WTC11 (cell line): ENCODE data around the gene CAMTA1. TPM values are rescaled to one million over a fixed set of nuclear protein-coding genes. Genes with fewer than 3 reads are reported as not detected.

Experiments
- ATAC-seq: fragments of 200-7000 bp; cut with Tn5 transposase; 2 replicates; pipeline ENCODE4 v1.10.0; 2021; ENCODE audit warnings: mild to moderate bottlenecking, moderate library complexity
- CTCF ChIA-PET: fragments of 300-600 bp; sonication (Branson Sonifier 250); formaldehyde crosslinking; loops from one replicate; lab custom pipeline; 2021; ENCODE audit warnings: antibody characterized with exemption; lab: Charles Lee
- POLR2A ChIA-PET: fragments of 350-600 bp; sonication (Branson Sonifier 250); formaldehyde crosslinking; loops from one replicate; lab custom pipeline; 2021; ENCODE audit warnings: antibody characterized with exemption; lab: Charles Lee
- DNase-seq: peaks from one replicate; pipeline ENCODE4 v3.0.0; 2021; ENCODE audit warnings: low spot score
- H3K27ac Mint-ChIP-seq: 2 replicates; pipeline ENCODE4 v1.8.0; 2021; ENCODE audit warnings: mixed read lengths
- H3K27me3 Mint-ChIP-seq: 2 replicates; pipeline ENCODE4 v1.8.0; 2021; ENCODE audit warnings: low read depth, mild to moderate bottlenecking, moderate library complexity, mixed read lengths
- H3K36me3 Mint-ChIP-seq: 2 replicates; pipeline ENCODE4 v1.8.0; 2021; ENCODE audit warnings: mixed read lengths
- H3K4me1 Mint-ChIP-seq: 2 replicates; pipeline ENCODE4 v1.8.0; 2022; ENCODE audit warnings: mixed read lengths
- H3K4me3 Mint-ChIP-seq: 2 replicates; pipeline ENCODE4 v1.8.0; 2021; ENCODE audit warnings: mild to moderate bottlenecking, moderate library complexity, mixed read lengths
- H3K9me3 Mint-ChIP-seq: 2 replicates; pipeline ENCODE4 v1.8.0; 2021; ENCODE audit warnings: mixed read lengths
- ATF2 ChIP-seq: sonication (generic); formaldehyde crosslinking; IDR thresholded peaks from 2 replicates; pipeline ENCODE4 v1.8.1; 2022; ENCODE audit warnings: low read depth, missing genetic modification reagents, borderline replicate concordance
- CDX4 ChIP-seq: fragments of 250-450 bp; sonication (Bioruptor Pico); IDR thresholded peaks from 2 replicates; pipeline ENCODE4 v1.9.0; 2021; ENCODE audit warnings: moderate library complexity, mild to moderate bottlenecking, inconsistent platforms, borderline replicate concordance
- CREB1 ChIP-seq: sonication (generic); formaldehyde crosslinking; IDR thresholded peaks from 2 replicates; pipeline ENCODE4 v1.8.0; 2023; ENCODE audit warnings: mild to moderate bottlenecking, missing genetic modification reagents
- CREM ChIP-seq: sonication (generic); formaldehyde crosslinking; IDR thresholded peaks from 2 replicates; pipeline ENCODE4 v1.8.1; 2022; ENCODE audit warnings: mild to moderate bottlenecking, missing genetic modification reagents, moderate library complexity
- E2F1 ChIP-seq: sonication (generic); formaldehyde crosslinking; IDR thresholded peaks from 2 replicates; pipeline ENCODE4 v1.8.0; 2022; ENCODE audit warnings: mild to moderate bottlenecking, missing genetic modification reagents
- ELF4 ChIP-seq: sonication (generic); formaldehyde crosslinking; IDR thresholded peaks from 2 replicates; pipeline ENCODE4 v1.8.1; 2022; ENCODE audit warnings: low read depth, mild to moderate bottlenecking, moderate library complexity, missing genetic modification reagents
- ERG ChIP-seq: fragments of 250-450 bp; sonication (Bioruptor Pico); IDR thresholded peaks from 2 replicates; pipeline ENCODE4 v1.8.0; 2021; ENCODE audit warnings: mild to moderate bottlenecking
- ESRRA ChIP-seq: sonication (generic); formaldehyde crosslinking; IDR thresholded peaks from 2 replicates; pipeline ENCODE4 v1.8.1; 2022; ENCODE audit warnings: mild to moderate bottlenecking, missing genetic modification reagents, borderline replicate concordance
- ETV6 ChIP-seq: sonication (generic); formaldehyde crosslinking; IDR thresholded peaks from 2 replicates; pipeline ENCODE4 v1.8.1; 2022; ENCODE audit warnings: mild to moderate bottlenecking, missing genetic modification reagents
- FOXP1 ChIP-seq: sonication (generic); formaldehyde crosslinking; IDR thresholded peaks from 2 replicates; pipeline ENCODE4 v1.8.0; 2022; ENCODE audit warnings: missing genetic modification reagents, mild to moderate bottlenecking, moderate library complexity, borderline replicate concordance
- GRHL2 ChIP-seq: fragments of 250-450 bp; sonication (Bioruptor Pico); IDR thresholded peaks from 2 replicates; pipeline ENCODE4 v1.8.0; 2022; ENCODE audit warnings: mild to moderate bottlenecking, moderate library complexity; ENCODE audit not compliant: insufficient replicate concordance, severe bottlenecking
- JAZF1 ChIP-seq: fragments of 250-450 bp; sonication (Bioruptor Pico); IDR thresholded peaks from 2 replicates; pipeline ENCODE4 v1.9.0; 2021; ENCODE audit warnings: moderate library complexity, mild to moderate bottlenecking, inconsistent platforms
- KAT7 ChIP-seq: sonication (generic); formaldehyde crosslinking; IDR thresholded peaks from 2 replicates; pipeline ENCODE4 v1.8.1; 2023; ENCODE audit warnings: missing genetic modification reagents, mild to moderate bottlenecking, borderline replicate concordance
- MYBL2 ChIP-seq: sonication (generic); formaldehyde crosslinking; IDR thresholded peaks from 2 replicates; pipeline ENCODE4 v1.8.1; 2023; ENCODE audit warnings: mild to moderate bottlenecking, moderate library complexity, missing genetic modification reagents
- NFYB ChIP-seq: sonication (generic); formaldehyde crosslinking; conservative IDR thresholded peaks from 2 replicates; pipeline ENCODE4 v1.8.0; 2022; ENCODE audit warnings: low read depth, missing genetic modification reagents
- NR3C1 ChIP-seq: sonication (generic); formaldehyde crosslinking; conservative IDR thresholded peaks from 2 replicates; pipeline ENCODE4 v1.8.1; 2023; ENCODE audit warnings: low read depth, mild to moderate bottlenecking, missing genetic modification reagents
- PREB ChIP-seq: sonication (generic); formaldehyde crosslinking; IDR thresholded peaks from 2 replicates; pipeline ENCODE4 v1.8.1; 2022; ENCODE audit warnings: mild to moderate bottlenecking, missing genetic modification reagents, moderate library complexity, borderline replicate concordance
- RORB ChIP-seq: fragments of 250-450 bp; sonication (Bioruptor Pico); IDR thresholded peaks from 2 replicates; pipeline ENCODE4 v1.9.0; 2021; ENCODE audit warnings: mild to moderate bottlenecking
- TEAD4 ChIP-seq: sonication (generic); formaldehyde crosslinking; IDR thresholded peaks from 2 replicates; pipeline ENCODE4 v1.8.0; 2022; ENCODE audit warnings: mild to moderate bottlenecking, missing genetic modification reagents
- ZNF281 ChIP-seq: sonication (generic); formaldehyde crosslinking; IDR thresholded peaks from 2 replicates; pipeline ENCODE4 v1.8.0; 2023; ENCODE audit warnings: mild to moderate bottlenecking, missing genetic modification reagents
- ZNF396 ChIP-seq: fragments of 250-450 bp; sonication (Bioruptor Pico); IDR thresholded peaks from 2 replicates; pipeline ENCODE4 v1.8.0; 2021; ENCODE audit warnings: mild to moderate bottlenecking, moderate library complexity, borderline replicate concordance
- ZNF425 ChIP-seq: fragments of 250-450 bp; sonication (Bioruptor Pico); conservative IDR thresholded peaks from 2 replicates; pipeline ENCODE4 v1.9.0; 2021; ENCODE audit warnings: mild to moderate bottlenecking
- ZNF671 ChIP-seq: fragments of 250-450 bp; sonication (Bioruptor Pico); IDR thresholded peaks from 2 replicates; pipeline ENCODE4 v1.8.0; 2021; ENCODE audit warnings: mild to moderate bottlenecking
- total RNA-seq: library from RNA; stranded (reverse); gene quantifications from 3 replicates; pipeline ENCODE4 v1.2.3, GENCODE V29; 2021

CAMTA1 gene
- total RNA-seq, 1 experiment from 2014 or later, result 86.4 TPM

- TF ChIP-seq CREB1 (CRISPR knock-in tag) (no peak), E2F1 (CRISPR knock-in tag) (no peak), ZNF281 (CRISPR knock-in tag) (no peak), ESRRA (CRISPR knock-in tag) (no peak), GRHL2 (no peak), NFYB (no peak), ERG (CRISPR knock-in tag) (no peak)
Measured at GRCh38 chr1:6866825-6867224, 81.6 kb downstream of the CAMTA1 start (continued).

- ATAC-seq (no peak), DNase-seq (no peak)
- no peaks in the 10 kb centered on the region for H3K9me3 Mint-ChIP-seq
- no peak overlapping the region for H3K4me3 Mint-ChIP-seq
- TF ChIP-seq ZNF671 (CRISPR knock-in tag), result no peak
- TF ChIP-seq CREM (CRISPR knock-in tag), result no peak
- no peak for TF ChIP-seq MYBL2 (CRISPR knock-in tag)
- no peak for TF ChIP-seq JAZF1 (CRISPR knock-in tag)
- TF ChIP-seq ATF2, result no peak
- TF ChIP-seq TEAD4 (CRISPR knock-in tag), result no peak
- TF ChIP-seq ZNF425 (CRISPR knock-in tag), result no peak
- no peak for TF ChIP-seq PREB (CRISPR knock-in tag)
- TF ChIP-seq FOXP1 (CRISPR knock-in tag), result no peak
- no peak for TF ChIP-seq ETV6 (CRISPR knock-in tag)
- no peak for TF ChIP-seq RORB (CRISPR knock-in tag)
- TF ChIP-seq ELF4 (CRISPR knock-in tag), result no peak
- no peak for TF ChIP-seq ZNF396 (CRISPR knock-in tag)
- no peak for TF ChIP-seq NR3C1 (CRISPR knock-in tag)
- TF ChIP-seq CDX4 (CRISPR knock-in tag), result no peak
- TF ChIP-seq KAT7 (CRISPR knock-in tag), result no peak
- peaks cover 58% of the 10 kb centered on the region for H3K4me1 Mint-ChIP-seq
- H3K27me3 Mint-ChIP-seq, result no peaks in the 10 kb centered on the region
- ChIA-PET CTCF (interaction anchor here (0.6 to 1.1 kb wide), 3 partner anchors 175 to 341 kb away, joined by 3 read pairs; no protein-coding TSS in a partner anchor), POLR2A (no interaction called here)
- no peaks in the 10 kb centered on the region for H3K36me3 Mint-ChIP-seq
- peak overlapping the region; percentile 73 for H3K27ac Mint-ChIP-seq
Measured at GRCh38 chr1:6867321-6867720, 82.1 kb downstream of the CAMTA1 start.
